CD14-positive monocyte (primary cell): ENCODE results near the gene CNOT2. TPM values are rescaled to one million over a fixed set of nuclear protein-coding genes. Genes with fewer than 3 reads are reported as not detected.

Source experiments
- DNase-seq, 3 donors: peaks; one replicate each; pipeline ENCODE4 v3.0.0-alpha.2; 2011 to 2022
- H2AFZ ChIP-seq: 2 replicates; pipeline ENCODE4 v1.6.0; 2012; ENCODE audit warnings: mild to moderate bottlenecking, low read depth, low read length, inconsistent platforms; ENCODE audit not compliant: insufficient read depth, poor library complexity, severe bottlenecking
- H3K27ac ChIP-seq, 2 donors: 1 replicate in 1 of 2; 2 replicates in 1 of 2; pipeline ENCODE4 v1.5.1; 2012 to 2013; ENCODE audit warnings: low read length in 2 of 2, control low read depth in 1 of 2, inconsistent platforms in 1 of 2, low read depth in 1 of 2, mild to moderate bottlenecking in 1 of 2
- H3K27me3 ChIP-seq, 2 donors: one replicate each; pipeline versions ENCODE4 v1.6.0 to v1.6.1; 2011 to 2013; ENCODE audit warnings: low read length in 2 of 2; ENCODE audit not compliant: control insufficient read depth in 2 of 2, insufficient read depth in 2 of 2
- H3K36me3 ChIP-seq, 2 donors: replicated peaks in 1 of 2; 1 replicate in 1 of 2; 2 replicates in 1 of 2; pipeline versions ENCODE4 v1.5.1 to v1.6.1; 2012 to 2013; ENCODE audit warnings: low read length in 2 of 2, control low read depth in 1 of 2, inconsistent platforms in 1 of 2, mild to moderate bottlenecking in 1 of 2; ENCODE audit not compliant: insufficient read depth in 2 of 2, control insufficient read depth in 1 of 2
- H3K4me1 ChIP-seq, 2 donors: 1 replicate in 1 of 2; 2 replicates in 1 of 2; pipeline versions ENCODE4 v1.5.1 to v1.6.1; 2012 to 2013; ENCODE audit warnings: low read length in 2 of 2, control low read depth in 1 of 2, inconsistent platforms in 1 of 2, mild to moderate bottlenecking in 1 of 2, moderate library complexity in 1 of 2; ENCODE audit not compliant: insufficient read depth in 2 of 2, control insufficient read depth in 1 of 2
- H3K4me2 ChIP-seq: replicated peaks from 2 replicates; pipeline ENCODE3; 2012; ENCODE audit warnings: low read length, moderate library complexity, mild to moderate bottlenecking; ENCODE audit not compliant: poor library complexity, severe bottlenecking; ENCODE audit errors: extremely low read depth
- H3K4me3 ChIP-seq, 3 experiments: fragments of 200-600 bp in 1 of 3; sonication (generic) in 1 of 3; replicated peaks in 1 of 3; 1 replicate in 2 of 3; 2 replicates in 1 of 3; pipeline ENCODE4 v1.5.1; 2011 to 2013; ENCODE audit warnings: low read length in 3 of 3, mild to moderate bottlenecking in 3 of 3, control low read depth in 2 of 3, low read depth in 2 of 3, inconsistent platforms in 1 of 3, moderate library complexity in 1 of 3
- H3K79me2 ChIP-seq: 2 replicates; pipeline ENCODE4 v1.6.0; 2012; ENCODE audit warnings: mild to moderate bottlenecking, control low read depth, inconsistent platforms, low read length, moderate library complexity; ENCODE audit not compliant: insufficient read depth
- H3K9ac ChIP-seq: 2 replicates; pipeline ENCODE4 v1.6.0; 2017; ENCODE audit warnings: low read length, mild to moderate bottlenecking; ENCODE audit not compliant: insufficient read depth, poor library complexity, severe bottlenecking
- H3K9me3 ChIP-seq, 2 donors: replicated peaks in 1 of 2; 1 replicate in 1 of 2; 2 replicates in 1 of 2; pipeline versions ENCODE4 v1.5.1 to v1.6.1; 2012 to 2013; ENCODE audit warnings: low read length in 2 of 2, control low read depth in 1 of 2; ENCODE audit not compliant: control insufficient read depth in 1 of 2, insufficient read depth in 1 of 2
- H4K20me1 ChIP-seq: 2 replicates; pipeline ENCODE4 v1.6.0; 2012; ENCODE audit warnings: mild to moderate bottlenecking, low read length, control low read depth, moderate library complexity; ENCODE audit not compliant: insufficient read depth
- H3K27ac Mint-ChIP-seq, 7 donors: one replicate each; pipeline ENCODE4 v1.8.0; 2020; ENCODE audit warnings: mild to moderate bottlenecking in 7 of 7, mixed read lengths in 7 of 7, moderate library complexity in 6 of 7, inconsistent platforms in 2 of 7
- H3K27me3 Mint-ChIP-seq, 3 donors: one replicate each; pipeline ENCODE4 v1.8.0; 2021 to 2022; ENCODE audit warnings: low read depth in 3 of 3, mild to moderate bottlenecking in 3 of 3, mixed read lengths in 3 of 3, moderate library complexity in 3 of 3, inconsistent platforms in 1 of 3
- H3K36me3 Mint-ChIP-seq, 2 donors: one replicate each; pipeline ENCODE4 v1.8.0; 2020; ENCODE audit warnings: mixed read lengths in 2 of 2, inconsistent platforms in 1 of 2, mild to moderate bottlenecking in 1 of 2
- H3K4me1 Mint-ChIP-seq: one replicate; pipeline ENCODE4 v1.8.0; 2020; ENCODE audit warnings: mild to moderate bottlenecking, mixed read lengths
- H3K4me3 Mint-ChIP-seq, 2 donors: one replicate each; pipeline ENCODE4 v1.8.0; 2020; ENCODE audit warnings: mild to moderate bottlenecking in 2 of 2, mixed read lengths in 2 of 2, moderate library complexity in 1 of 2
- H3K9me3 Mint-ChIP-seq, 7 donors: one replicate each; pipeline ENCODE4 v1.8.0; 2020 to 2022; ENCODE audit warnings: mixed read lengths in 7 of 7, mild to moderate bottlenecking in 6 of 7, moderate library complexity in 6 of 7, inconsistent platforms in 2 of 7
- WGBS: methylation state at CpG from one replicate; pipeline ENCODE4 v1.1.5; 2013; ENCODE audit warnings: missing lambda C conversion rate; ENCODE audit not compliant: insufficient coverage; 5-methylcytosine and 5-hydroxymethylcytosine counted together
- intact Hi-C, 2 donors: fragments of 100-400 bp; cut with micrococcal nuclease; formaldehyde crosslinking; loops; one replicate each; pipeline versions ENCODE4 v1.15.0 to v1.15.1; 2023
- polyA plus RNA-seq, 3 donors: library from polyadenylated mRNA; depleted of rRNA in 1 of 3; unstranded in 2 of 3; stranded (reverse) in 1 of 3; fragments of 300-500 nt in 2 of 3; fragments of >200 nt in 1 of 3; fragmentation: Illumina TruSeq in 2 of 3; gene quantifications; 1 replicate in 2 of 3; 2 replicates in 1 of 3; pipeline ENCODE4 v1.2.3, GENCODE V29; 2012 to 2021
- TF ChIP-seq, protein P1 (sequence below): fragments of 200-600 bp; IDR thresholded peaks from one replicate; pipeline ENCODE4 v1.8.0; 2022; ENCODE audit warnings: antibody characterized with exemption, mild to moderate bottlenecking

The CNOT2 gene
- polyA plus RNA-seq, 3 donors = 49.8 to 77.2 (median 72.7) TPM

DNA sequence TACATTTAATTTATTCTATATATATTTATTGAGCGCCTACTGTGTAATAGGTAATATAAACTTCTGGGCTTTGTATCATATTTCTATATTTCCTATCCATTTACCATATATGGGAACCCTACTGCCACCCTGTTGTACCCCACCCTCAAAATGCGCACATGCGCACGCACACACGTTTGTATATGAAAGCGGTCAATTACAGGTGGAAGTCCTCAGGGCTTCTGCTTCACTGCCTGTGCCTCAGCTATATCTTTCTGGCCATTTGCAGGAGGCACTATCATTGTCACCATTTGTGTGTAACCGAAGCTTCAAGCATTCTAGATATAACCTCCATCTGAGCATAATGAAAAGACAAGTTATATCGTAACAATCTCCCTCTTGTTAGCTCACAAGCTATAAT lies 91.5 kb downstream of the CNOT2 start:
- Mint-ChIP-seq H3K4me1 (no peaks in the 10 kb centered on the region), H3K27me3 (no peaks in the 10 kb centered on the region), H3K27ac (no peak overlapping the region), H3K4me3 (no peak overlapping the region), H3K9me3 (no peaks in the 10 kb centered on the region), H3K36me3 (peaks cover 48 to 57% of the 10 kb centered on the region in 2 donors)
- Histone ChIP-seq H3K36me3 (peaks cover 52 to 86% of the 10 kb centered on the region in 2 donors), H3K4me2 (no peak overlapping the region), H3K9ac (no peak overlapping the region), H4K20me1 (peaks cover 11% of the 10 kb centered on the region), H3K4me3 (no peak overlapping the region), H3K79me2 (no peaks in the 10 kb centered on the region), H3K27me3 (no peaks in the 10 kb centered on the region), H3K4me1 (no peaks in the 10 kb centered on the region), H2AFZ (no peak overlapping the region), H3K27ac (no peak overlapping the region), H3K9me3 (no peaks in the 10 kb centered on the region)
- no peak for DNase-seq
- WGBS = 97% methylated on average over 5 of the region's 8 CpGs
- TF ChIP-seq, protein P1, sequence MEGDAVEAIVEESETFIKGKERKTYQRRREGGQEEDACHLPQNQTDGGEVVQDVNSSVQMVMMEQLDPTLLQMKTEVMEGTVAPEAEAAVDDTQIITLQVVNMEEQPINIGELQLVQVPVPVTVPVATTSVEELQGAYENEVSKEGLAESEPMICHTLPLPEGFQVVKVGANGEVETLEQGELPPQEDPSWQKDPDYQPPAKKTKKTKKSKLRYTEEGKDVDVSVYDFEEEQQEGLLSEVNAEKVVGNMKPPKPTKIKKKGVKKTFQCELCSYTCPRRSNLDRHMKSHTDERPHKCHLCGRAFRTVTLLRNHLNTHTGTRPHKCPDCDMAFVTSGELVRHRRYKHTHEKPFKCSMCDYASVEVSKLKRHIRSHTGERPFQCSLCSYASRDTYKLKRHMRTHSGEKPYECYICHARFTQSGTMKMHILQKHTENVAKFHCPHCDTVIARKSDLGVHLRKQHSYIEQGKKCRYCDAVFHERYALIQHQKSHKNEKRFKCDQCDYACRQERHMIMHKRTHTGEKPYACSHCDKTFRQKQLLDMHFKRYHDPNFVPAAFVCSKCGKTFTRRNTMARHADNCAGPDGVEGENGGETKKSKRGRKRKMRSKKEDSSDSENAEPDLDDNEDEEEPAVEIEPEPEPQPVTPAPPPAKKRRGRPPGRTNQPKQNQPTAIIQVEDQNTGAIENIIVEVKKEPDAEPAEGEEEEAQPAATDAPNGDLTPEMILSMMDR = no peak
- intact Hi-C loops = no loop called here

DNA sequence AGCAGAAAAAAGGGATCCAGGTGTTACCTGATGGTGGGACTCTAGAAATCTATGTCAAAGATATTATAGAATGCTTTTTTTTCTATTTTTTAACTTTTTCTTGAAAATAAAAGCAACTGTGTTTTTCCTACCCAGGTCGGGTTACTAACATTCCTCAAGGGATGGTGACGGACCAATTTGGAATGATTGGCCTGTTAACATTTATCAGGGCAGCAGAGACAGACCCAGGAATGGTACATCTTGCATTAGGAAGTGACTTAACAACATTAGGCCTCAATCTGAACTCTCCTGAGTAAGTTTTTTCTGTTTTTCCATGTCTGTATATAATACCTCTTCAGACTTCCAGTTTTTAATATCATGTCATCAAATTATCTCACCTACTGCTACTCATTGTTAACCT lies 95.3 kb downstream of the CNOT2 start:
- no peak overlapping the region for H2AFZ ChIP-seq
- no peak overlapping the region for H3K27ac ChIP-seq
- DNase-seq = no peak
- H3K79me2 ChIP-seq = no peaks in the 10 kb centered on the region
- no peak overlapping the region for H3K9ac ChIP-seq
- H3K4me1 ChIP-seq = no peaks in the 10 kb centered on the region
- Mint-ChIP-seq H3K9me3 (no peaks in the 10 kb centered on the region), H3K4me3 (no peak overlapping the region), H3K27ac (no peak overlapping the region), H3K4me1 (no peaks in the 10 kb centered on the region), H3K36me3 (peaks cover 65 to 73% of the 10 kb centered on the region in 2 donors), H3K27me3 (no peaks in the 10 kb centered on the region)
- no peaks in the 10 kb centered on the region for H4K20me1 ChIP-seq
- intact Hi-C loops = no loop called here
- H3K36me3 ChIP-seq = peaks cover 86 to 91% of the 10 kb centered on the region in 2 donors
- WGBS = 100% methylated on average over 1 of the region's 2 CpGs
- H3K27me3 ChIP-seq = no peaks in the 10 kb centered on the region
- no peak overlapping the region for H3K4me2 ChIP-seq
- H3K4me3 ChIP-seq = no peak overlapping the region
- H3K9me3 ChIP-seq = no peaks in the 10 kb centered on the region
- TF ChIP-seq, protein P1 = no peak
